H1 (cell line): ENCODE results near the gene CEP192. TPM values are rescaled to one million over a fixed set of nuclear protein-coding genes. Genes with fewer than 3 reads are reported as not detected.

ENCODE experiments used
- CTCF ChIA-PET: fragments of 300-600 bp; sonication (Branson Sonifier 250); formaldehyde crosslinking; loops from one replicate; lab custom pipeline; 2021; ENCODE audit not compliant: partially characterized antibody; lab: Charles Lee
- POLR2A ChIA-PET: fragments of 300-600 bp; sonication (Branson Sonifier 250); formaldehyde crosslinking; loops from one replicate; lab custom pipeline; 2021; ENCODE audit warnings: inconsistent platforms; ENCODE audit not compliant: partially characterized antibody; lab: Charles Lee
- DNase-seq, 2 experiments: peaks; one replicate each; pipeline versions ENCODE4 v3.0.0 to v3.0.0-alpha.2; 2010 to 2022; ENCODE audit warnings: low spot score in 2 of 2, low read depth in 1 of 2, mixed read lengths in 1 of 2
- FAIRE-seq: peaks from 2 replicates; lab custom pipeline; 2011; peaks lifted over from hg19 to GRCh38; lab: Jason Lieb, UNC
- H2AFZ ChIP-seq: 2 replicates; pipeline ENCODE4 v1.8.1; 2012; ENCODE audit warnings: low read length, inconsistent platforms
- H2AK5ac ChIP-seq: 2 replicates; pipeline ENCODE4 v1.6.1; 2013; ENCODE audit warnings: low read depth, low read length
- H2BK120ac ChIP-seq: replicated peaks from 2 replicates; pipeline ENCODE3; 2013; ENCODE audit warnings: low read depth, low read length, inconsistent platforms
- H2BK12ac ChIP-seq: 2 replicates; pipeline ENCODE4 v1.6.1; 2013; ENCODE audit warnings: low read depth, low read length
- H2BK15ac ChIP-seq: 2 replicates; pipeline ENCODE4 v1.6.1; 2013; ENCODE audit warnings: low read length
- H2BK20ac ChIP-seq: 2 replicates; pipeline ENCODE4 v1.6.1; 2013; ENCODE audit warnings: low read length
- H2BK5ac ChIP-seq: 2 replicates; pipeline ENCODE4 v1.6.1; 2013; ENCODE audit warnings: low read depth, low read length
- H3K14ac ChIP-seq: 2 replicates; pipeline ENCODE4 v1.6.1; 2013; ENCODE audit warnings: inconsistent platforms; ENCODE audit not compliant: insufficient read length
- H3K18ac ChIP-seq: 2 replicates; pipeline ENCODE4 v1.6.1; 2013; ENCODE audit warnings: low read length; ENCODE audit errors: extremely low read depth
- H3K23ac ChIP-seq: 2 replicates; pipeline ENCODE4 v1.6.1; 2013; ENCODE audit warnings: inconsistent platforms; ENCODE audit not compliant: insufficient read length
- H3K23me2 ChIP-seq: 2 replicates; pipeline ENCODE4 v1.6.1; 2013; ENCODE audit warnings: low read depth, low read length
- H3K27ac ChIP-seq: 2 replicates; pipeline ENCODE4 v1.6.1; 2011; ENCODE audit warnings: low read depth, low read length, inconsistent platforms
- H3K27me3 ChIP-seq, 4 experiments: replicated peaks in 1 of 4; 1 replicate in 1 of 4; 2 replicates in 3 of 4; pipeline versions ENCODE4 v1.6.1 to v1.8.1; 2011 to 2013; ENCODE audit warnings: low read length in 3 of 4, mild to moderate bottlenecking in 3 of 4, inconsistent platforms in 2 of 4, mixed read lengths in 2 of 4, moderate library complexity in 1 of 4; ENCODE audit not compliant: control insufficient read depth in 3 of 4, insufficient read depth in 3 of 4; ENCODE audit errors: extremely low read depth in 1 of 4
- H3K36me3 ChIP-seq, 4 experiments: 2 replicates each; pipeline versions ENCODE4 v1.6.1 to v1.8.1; 2011 to 2013; ENCODE audit warnings: mild to moderate bottlenecking in 4 of 4, low read length in 3 of 4, moderate library complexity in 2 of 4, control low read depth in 1 of 4, inconsistent platforms in 1 of 4; ENCODE audit not compliant: insufficient read depth in 4 of 4, control insufficient read depth in 2 of 4
- H3K4ac ChIP-seq: replicated peaks from 2 replicates; pipeline ENCODE3; 2013; ENCODE audit warnings: low read length, low read depth, mixed read lengths, inconsistent platforms; ENCODE audit not compliant: insufficient read length
- H3K4me1 ChIP-seq, 4 experiments: replicated peaks in 1 of 4; 1 replicate in 1 of 4; 2 replicates in 3 of 4; pipeline versions ENCODE4 v1.6.1 to v1.8.1; 2011 to 2013; ENCODE audit warnings: low read length in 3 of 4, inconsistent platforms in 2 of 4, mixed read lengths in 1 of 4; ENCODE audit not compliant: insufficient read depth in 4 of 4, control insufficient read depth in 3 of 4
- H3K4me2 ChIP-seq, 2 experiments: 2 replicates each; pipeline versions ENCODE4 v1.6.1 to v1.8.1; 2011 to 2013; ENCODE audit warnings: low read depth in 2 of 2, low read length in 2 of 2, control low read depth in 1 of 2, inconsistent platforms in 1 of 2, mild to moderate bottlenecking in 1 of 2; ENCODE audit not compliant: insufficient read depth in 1 of 2
- H3K4me3 ChIP-seq, 4 experiments: fragments of 200-600, 300-600 bp in 1 of 4; sonication (generic), shearing (Covaris generic), sonication (Bioruptor Twin) in 1 of 4; 2 replicates each; pipeline versions ENCODE4 v1.5.1 to v1.8.1; 2011 to 2016; ENCODE audit warnings: low read length in 4 of 4, low read depth in 3 of 4, control low read depth in 2 of 4, inconsistent platforms in 2 of 4, mild to moderate bottlenecking in 2 of 4, mixed read lengths in 1 of 4, moderate library complexity in 1 of 4; ENCODE audit not compliant: insufficient read depth in 2 of 4; ENCODE audit errors: extremely low read depth in 1 of 4
- H3K56ac ChIP-seq: replicated peaks from 2 replicates; pipeline ENCODE3; 2013; ENCODE audit warnings: low read depth, mild to moderate bottlenecking, mixed read lengths, low read length, inconsistent platforms; ENCODE audit not compliant: insufficient read length
- H3K79me1 ChIP-seq: 2 replicates; pipeline ENCODE4 v1.6.1; 2013; ENCODE audit warnings: low read depth, low read length, control low read depth
- H3K79me2 ChIP-seq, 2 experiments: 2 replicates each; pipeline versions ENCODE4 v1.6.1 to v1.8.1; 2012 to 2013; ENCODE audit warnings: low read length in 2 of 2, mild to moderate bottlenecking in 2 of 2, inconsistent platforms in 1 of 2; ENCODE audit not compliant: insufficient read depth in 2 of 2, control insufficient read depth in 1 of 2
- H3K9ac ChIP-seq, 4 experiments: replicated peaks in 1 of 4; 1 replicate in 1 of 4; 2 replicates in 3 of 4; pipeline versions ENCODE4 v1.6.1 to v1.8.1; 2011 to 2013; ENCODE audit warnings: low read depth in 3 of 4, low read length in 3 of 4, control low read depth in 2 of 4, mild to moderate bottlenecking in 2 of 4, moderate library complexity in 2 of 4, inconsistent platforms in 1 of 4; ENCODE audit errors: extremely low read depth in 1 of 4
- H3K9me3 ChIP-seq, 2 experiments: 2 replicates each; pipeline versions ENCODE4 v1.6.1 to v1.8.1; 2012 to 2013; ENCODE audit warnings: mild to moderate bottlenecking in 2 of 2, moderate library complexity in 2 of 2, control low read depth in 1 of 2, inconsistent platforms in 1 of 2, low read depth in 1 of 2, low read length in 1 of 2, mixed read lengths in 1 of 2; ENCODE audit not compliant: insufficient read depth in 2 of 2
- H4K20me1 ChIP-seq, 2 experiments: replicated peaks in 1 of 2; 2 replicates each; pipeline versions ENCODE3 to v1.8.1; 2011 to 2013; ENCODE audit warnings: inconsistent platforms in 2 of 2, low read length in 2 of 2, mild to moderate bottlenecking in 1 of 2; ENCODE audit not compliant: insufficient read depth in 2 of 2, control insufficient read depth in 1 of 2
- H4K5ac ChIP-seq: 2 replicates; pipeline ENCODE4 v1.6.1; 2013; ENCODE audit warnings: low read length, low read depth, mixed read lengths, inconsistent platforms; ENCODE audit not compliant: insufficient read length
- H4K8ac ChIP-seq: 2 replicates; pipeline ENCODE4 v1.8.0; 2013; ENCODE audit warnings: mild to moderate bottlenecking, moderate library complexity, low read length, inconsistent platforms; ENCODE audit not compliant: insufficient read depth; ENCODE audit errors: extremely low read depth
- H4K91ac ChIP-seq: replicated peaks from 2 replicates; pipeline ENCODE3; 2013; ENCODE audit warnings: low read length, mixed read lengths, inconsistent platforms; ENCODE audit not compliant: insufficient read length
- CEBPB ChIP-seq: IDR thresholded peaks from 2 replicates; pipeline ENCODE4 v1.6.1; 2012; ENCODE audit warnings: low read depth, low read length
- GTF2F1 ChIP-seq: IDR thresholded peaks from 2 replicates; pipeline ENCODE4 v1.6.1; 2012; ENCODE audit warnings: low read depth, low read length, improper control_type of control experiment, borderline replicate concordance
- HDAC2 ChIP-seq, 2 experiments: fragments of 300-600 bp in 1 of 2; sonication (generic) in 1 of 2; IDR thresholded peaks; 2 replicates each; pipeline ENCODE4 v1.6.1; 2011 to 2012; ENCODE audit warnings: low read depth in 2 of 2, low read length in 2 of 2, mild to moderate bottlenecking in 2 of 2, moderate library complexity in 2 of 2, borderline replicate concordance in 1 of 2, inconsistent platforms in 1 of 2
- POLR2A ChIP-seq, 2 experiments: IDR thresholded peaks; 1 replicate in 1 of 2; 2 replicates in 1 of 2; pipeline ENCODE4 v1.6.1; 2011; ENCODE audit warnings: low read depth in 2 of 2, low read length in 2 of 2, mild to moderate bottlenecking in 2 of 2; ENCODE audit errors: control extremely low read depth in 1 of 2
- SIN3A ChIP-seq, 2 experiments: IDR thresholded peaks in 1 of 2; conservative IDR thresholded peaks in 1 of 2; 2 replicates each; pipeline ENCODE4 v1.6.1; 2011 to 2012; ENCODE audit warnings: low read length in 2 of 2, improper control_type of control experiment in 1 of 2, low read depth in 1 of 2, mild to moderate bottlenecking in 1 of 2
- SP4 ChIP-seq: IDR thresholded peaks from 2 replicates; pipeline ENCODE4 v1.6.1; 2012; ENCODE audit warnings: low read length, inconsistent platforms
- SRF ChIP-seq: IDR thresholded peaks from 2 replicates; pipeline ENCODE4 v1.6.1; 2011; ENCODE audit warnings: mild to moderate bottlenecking, low read depth, low read length, moderate library complexity
- WGBS, 2 experiments: shearing (Covaris generic) in 1 of 2; methylation state at CpG; one replicate each; pipeline versions ENCODE4 v1.1.6 to v1.1.7; 2013 to 2015; ENCODE audit warnings: low lambda C conversion rate in 2 of 2, mixed read lengths in 2 of 2, inconsistent platforms in 1 of 2, low coverage in 1 of 2, missing lambda C conversion rate in 1 of 2; ENCODE audit not compliant: insufficient replicate concordance in 2 of 2, insufficient coverage in 1 of 2, insufficient read length in 1 of 2; ENCODE audit errors: extremely low coverage in 1 of 2, missing lambda C conversion rate in 1 of 2; 5-methylcytosine and 5-hydroxymethylcytosine counted together
- polyA plus RNA-seq, 7 experiments: library from polyadenylated mRNA; depleted of rRNA in 3 of 7; stranded (reverse) in 5 of 7; unstranded in 2 of 7; fragments of >200 nt in 5 of 7; fragments of 200-250 nt in 2 of 7; gene quantifications; 1 replicate in 5 of 7; 2 replicates in 1 of 7; 4 replicates in 1 of 7; pipeline versions ENCODE4 v1.2.1 to v1.2.3, GENCODE V29; 2011 to 2013; ENCODE audit warnings: missing spikeins in 2 of 7, mixed read lengths in 2 of 7
- total RNA-seq: library from RNA; stranded (reverse); fragmentation: NEBNext Ultra II Directional; extraction: Animal tissue kit (Norgen Biotek cat#: 25700); gene quantifications from 2 replicates; pipeline ENCODE4 v1.2.1, GENCODE V29; 2021
- TF ChIP-seq, protein P1 (sequence below): IDR thresholded peaks from 2 replicates; pipeline ENCODE4 v1.6.1; 2011; ENCODE audit warnings: low read depth, mild to moderate bottlenecking, low read length; ENCODE audit not compliant: insufficient read depth

CEP192 gene
- total and polyA plus RNA-seq, 2 of the 8 experiments (the other 6 are each of a cell fraction or from before 2014, with no cell fraction given): 13.4 to 23.1 TPM

DNA sequence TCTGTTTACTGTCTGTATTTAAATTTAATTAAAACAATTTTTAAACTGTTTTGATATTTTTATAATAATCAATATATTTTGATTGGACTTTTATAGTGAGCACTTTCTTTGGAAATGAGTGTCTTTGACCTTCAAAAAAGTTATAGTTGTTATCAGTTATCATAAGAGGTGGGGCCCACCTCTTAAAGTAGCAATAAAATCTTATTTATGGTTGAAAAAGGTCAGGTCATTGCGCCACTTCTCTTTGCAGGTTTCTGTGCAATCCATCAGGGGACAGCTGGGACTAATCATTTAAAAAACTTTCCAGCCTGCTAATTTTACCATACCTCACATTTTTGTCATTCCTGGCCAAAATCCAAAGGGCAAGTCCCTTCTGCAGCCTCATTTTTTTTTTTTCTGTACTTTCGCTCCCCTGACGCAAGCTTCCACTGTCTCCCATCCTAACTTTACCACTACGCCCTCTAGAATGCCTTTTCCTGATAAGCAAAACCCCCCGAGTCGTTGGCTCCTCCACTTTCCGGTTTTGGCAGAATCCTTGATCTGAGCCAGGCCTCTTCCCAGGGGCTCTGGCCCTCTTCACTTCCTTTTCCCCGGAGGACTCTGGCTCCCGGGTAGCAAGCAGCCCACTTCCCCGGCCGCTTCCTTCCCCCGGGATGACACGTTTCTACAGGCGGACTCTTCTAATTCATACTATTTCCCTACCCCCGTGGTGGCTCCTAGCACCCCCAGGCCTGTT, 44.4 kb upstream of the CEP192 start:
- H4K91ac ChIP-seq: no peak overlapping the region
- peak overlapping the region in 3 of 4 experiments; percentile 20 to 72 (median 27); a peak in 4 of 7 replicates for H3K9ac ChIP-seq
- H4K5ac ChIP-seq: no peak overlapping the region
- no peak overlapping the region; the same call in 1 of the 2 replicates for H3K18ac ChIP-seq
- H3K4ac ChIP-seq: no peak overlapping the region
- H2BK15ac ChIP-seq: no peak overlapping the region
- DNase-seq (no peak), FAIRE-seq (no peak)
- H4K8ac ChIP-seq: no peak overlapping the region
- H3K27me3 ChIP-seq: no peaks in the 10 kb centered on the region
- H3K4me2 ChIP-seq: peak overlapping the region; percentile 82 to 93
- H3K4me3 ChIP-seq: peak overlapping the region; percentile 65 to 86 (median 80)
- no peak overlapping the region for H3K14ac ChIP-seq
- ChIA-PET CTCF (interaction anchor here (0.6 kb wide), 1 partner anchor 13 kb away, joined by 4 read pairs; no protein-coding TSS in a partner anchor), POLR2A (interaction anchor here (1.3 kb wide), 2 partner anchors 38 to 244 kb away, joined by 3 to 4 read pairs; partner anchors contain the start of gene CEP76)
- peaks cover 0 to 3% (median 2%) of the 10 kb centered on the region in 4 experiments; a peak in 2 of 7 replicates for H3K4me1 ChIP-seq
- H2BK20ac ChIP-seq: no peak overlapping the region
- H3K79me1 ChIP-seq: peaks cover 3% of the 10 kb centered on the region; the same call in 1 of the 2 replicates
- H2AFZ ChIP-seq: peak overlapping the region; percentile 98; the same call in 1 of the 2 replicates
- H4K20me1 ChIP-seq: peaks cover 0 to 3% of the 10 kb centered on the region in 2 experiments
- no peak overlapping the region for H2BK120ac ChIP-seq
- peak overlapping the region; percentile 68; the same call in 1 of the 2 replicates for H2BK5ac ChIP-seq
- no peak overlapping the region for H2BK12ac ChIP-seq
- peak overlapping the region; percentile 66 for H3K56ac ChIP-seq
- H3K23me2 ChIP-seq: peaks cover 7% of the 10 kb centered on the region
- H2AK5ac ChIP-seq: no peak overlapping the region
- peaks cover 0 to 3% (median 0%) of the 10 kb centered on the region in 4 experiments; a peak in 1 of 8 replicates for H3K36me3 ChIP-seq
- H3K79me2 ChIP-seq: peaks cover 7 to 27% of the 10 kb centered on the region in 2 experiments; a peak in 3 of 4 replicates
- 0 out of 2 replicates have a peak overlapping the region, but pooled peaks have one; percentile 11 for H3K27ac ChIP-seq
- 10% methylated on average over 15 of the region's 15 CpGs; no CpG with 5 or more reads in 1 of the 2 experiments for WGBS, 2 experiments
- peaks cover 0 to 3% of the 10 kb centered on the region in 2 experiments; a peak in 1 of 4 replicates for H3K9me3 ChIP-seq
- no peak overlapping the region for H3K23ac ChIP-seq
- TF ChIP-seq SIN3A (conservative IDR thresholded peaks at IDR 0.05 in 1 of 2, IDR thresholded peaks at IDR 0.05 in 1 of 2; ENCODE audit: low read depth in 1 of 2, low read length in 2 of 2) (0 out of 4 replicates have a peak, but pooled peaks of 1 of the 2 experiments have one; percentile 32), SRF (no peak), HDAC2 (IDR thresholded peaks at IDR 0.05; ENCODE audit: borderline replicate concordance in 1 of 2, low read depth in 2 of 2, low read length in 2 of 2) (0 out of 4 replicates have a peak, but pooled peaks of 1 of the 2 experiments have one; percentile 4), POLR2A (IDR thresholded peaks at IDR 0.05; ENCODE audit: control extremely low read depth in 1 of 2, low read depth in 2 of 2, low read length in 2 of 2) (no peak), GTF2F1 (no peak), SP4 (no peak), CEBPB (peak; percentile 71; the same call in 1 of the 2 replicates)
- TF ChIP-seq, protein P1, sequence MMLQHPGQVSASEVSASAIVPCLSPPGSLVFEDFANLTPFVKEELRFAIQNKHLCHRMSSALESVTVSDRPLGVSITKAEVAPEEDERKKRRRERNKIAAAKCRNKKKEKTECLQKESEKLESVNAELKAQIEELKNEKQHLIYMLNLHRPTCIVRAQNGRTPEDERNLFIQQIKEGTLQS: no peak
